ENCODE results near the gene HSPG2. TPM values are rescaled to one million over a fixed set of nuclear protein-coding genes. Genes with fewer than 3 reads are reported as not detected.

Gene HSPG2
- total and polyA plus RNA-seq, 10 of the 15 experiments (the other 5 are each of a cell fraction or from before 2014, with no cell fraction given) = 0.30 to 3.4 (median 0.73) TPM; not detected in 2

GRCh38 chr1:21906173-21907078, 30.7 kb downstream of the HSPG2 start:
- H3K4me2 ChIP-seq (ENCODE audit: control insufficient read depth, insufficient read depth) = no peak overlapping the region
- no peak for FAIRE-seq
- no peaks in the 10 kb centered on the region for H3K79me2 ChIP-seq (ENCODE audit: control insufficient read depth, insufficient read depth, low read length)
- no peak overlapping the region for H2AFZ ChIP-seq (ENCODE audit: control insufficient read depth, low read depth, low read length)
- no peak overlapping the region for H3K9ac ChIP-seq (ENCODE audit: control insufficient read depth, insufficient read depth, low read length)
- SMC1A ChIA-PET (ENCODE audit: uncharacterized antibody, unreplicated experiment) = no interaction called here
- intact Hi-C loops (cut with micrococcal nuclease; ENCODE audit: unreplicated experiment) (no loop called here), in situ Hi-C loops (cut with MboI) (no loop called here)
- DNase-seq (ENCODE audit: low read depth, low spot score) = no peak
- TF ChIP-seq, protein P1, sequence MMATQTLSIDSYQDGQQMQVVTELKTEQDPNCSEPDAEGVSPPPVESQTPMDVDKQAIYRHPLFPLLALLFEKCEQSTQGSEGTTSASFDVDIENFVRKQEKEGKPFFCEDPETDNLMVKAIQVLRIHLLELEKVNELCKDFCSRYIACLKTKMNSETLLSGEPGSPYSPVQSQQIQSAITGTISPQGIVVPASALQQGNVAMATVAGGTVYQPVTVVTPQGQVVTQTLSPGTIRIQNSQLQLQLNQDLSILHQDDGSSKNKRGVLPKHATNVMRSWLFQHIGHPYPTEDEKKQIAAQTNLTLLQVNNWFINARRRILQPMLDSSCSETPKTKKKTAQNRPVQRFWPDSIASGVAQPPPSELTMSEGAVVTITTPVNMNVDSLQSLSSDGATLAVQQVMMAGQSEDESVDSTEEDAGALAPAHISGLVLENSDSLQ (IDR thresholded peaks at IDR 0.05) = peak; percentile 47; the same call in 1 of the 2 replicates
- TF ChIP-seq, protein P2, sequence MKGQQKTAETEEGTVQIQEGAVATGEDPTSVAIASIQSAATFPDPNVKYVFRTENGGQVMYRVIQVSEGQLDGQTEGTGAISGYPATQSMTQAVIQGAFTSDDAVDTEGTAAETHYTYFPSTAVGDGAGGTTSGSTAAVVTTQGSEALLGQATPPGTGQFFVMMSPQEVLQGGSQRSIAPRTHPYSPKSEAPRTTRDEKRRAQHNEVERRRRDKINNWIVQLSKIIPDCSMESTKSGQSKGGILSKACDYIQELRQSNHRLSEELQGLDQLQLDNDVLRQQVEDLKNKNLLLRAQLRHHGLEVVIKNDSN (IDR thresholded peaks at IDR 0.05; ENCODE audit: borderline replicate concordance, extremely low read length, insufficient read depth, low read depth, low read length) = no peak
- TF ChIP-seq NRF1 (conservative IDR thresholded peaks at IDR 0.05; ENCODE audit: low read depth, low read length) = no peak
- TF ChIP-seq PBX3 (IDR thresholded peaks at IDR 0.05; ENCODE audit: insufficient replicate concordance, low read depth, low read length) = peak; percentile 19
- no peaks in the 10 kb centered on the region for H3K36me3 ChIP-seq (ENCODE audit: control insufficient read depth in 2 of 2, insufficient read depth in 2 of 2, low read length in 1 of 2)
- RAD21 ChIA-PET (ENCODE audit: unreplicated experiment) = no interaction called here
- POLR2A ChIA-PET = no interaction called here
- no peaks in the 10 kb centered on the region for H3K9me3 ChIP-seq (replicated peaks; ENCODE audit: control insufficient read depth, insufficient read depth, low read length)
- peaks cover 12% of the 10 kb centered on the region for H3K4me1 ChIP-seq (ENCODE audit: control insufficient read depth, insufficient read depth, low read length)
- no peak for ATAC-seq
- H3K27ac ChIP-seq (ENCODE audit: control insufficient read depth, insufficient read depth) = no peak overlapping the region
- no peak overlapping the region for H3K4me3 ChIP-seq
- H3K27me3 ChIP-seq (replicated peaks in 1 of 2; ENCODE audit: control insufficient read depth in 2 of 2, insufficient read depth in 2 of 2, low read length in 1 of 2) = no peaks in the 10 kb centered on the region
- H4K20me1 ChIP-seq (ENCODE audit: control insufficient read depth, insufficient read depth) = no peaks in the 10 kb centered on the region
- BruUV-seq (replicated peaks) = no TSS peak
- CTCF ChIA-PET = no interaction called here
- 55% methylated on average over 21 of the region's 21 CpGs for WGBS (ENCODE audit: insufficient coverage, insufficient replicate concordance, low lambda C conversion rate, missing lambda C conversion rate)

All from GM12878 (cell line).